Panc1 (cell line): ENCODE measurements around the gene CCNQ.

ENCODE experiments used
- POLR2AphosphoS5 ChIP-seq: IDR thresholded peaks from 2 replicates; pipeline ENCODE4 v1.6.1; 2012; ENCODE audit warnings: mild to moderate bottlenecking, low read depth, low read length, moderate library complexity
- REST ChIP-seq, 2 experiments: IDR thresholded peaks; 2 replicates each; pipeline ENCODE4 v1.6.1; 2011 to 2012; ENCODE audit warnings: low read depth in 2 of 2, control low read depth in 1 of 2, low read length in 1 of 2, mild to moderate bottlenecking in 1 of 2, moderate library complexity in 1 of 2; ENCODE audit not compliant: insufficient read depth in 1 of 2
- TF ChIP-seq, protein P1 (sequence below): fragments of 450-650 bp; IDR thresholded peaks from 2 replicates; pipeline ENCODE4 v1.5.1; 2017; ENCODE audit warnings: mild to moderate bottlenecking

DNA sequence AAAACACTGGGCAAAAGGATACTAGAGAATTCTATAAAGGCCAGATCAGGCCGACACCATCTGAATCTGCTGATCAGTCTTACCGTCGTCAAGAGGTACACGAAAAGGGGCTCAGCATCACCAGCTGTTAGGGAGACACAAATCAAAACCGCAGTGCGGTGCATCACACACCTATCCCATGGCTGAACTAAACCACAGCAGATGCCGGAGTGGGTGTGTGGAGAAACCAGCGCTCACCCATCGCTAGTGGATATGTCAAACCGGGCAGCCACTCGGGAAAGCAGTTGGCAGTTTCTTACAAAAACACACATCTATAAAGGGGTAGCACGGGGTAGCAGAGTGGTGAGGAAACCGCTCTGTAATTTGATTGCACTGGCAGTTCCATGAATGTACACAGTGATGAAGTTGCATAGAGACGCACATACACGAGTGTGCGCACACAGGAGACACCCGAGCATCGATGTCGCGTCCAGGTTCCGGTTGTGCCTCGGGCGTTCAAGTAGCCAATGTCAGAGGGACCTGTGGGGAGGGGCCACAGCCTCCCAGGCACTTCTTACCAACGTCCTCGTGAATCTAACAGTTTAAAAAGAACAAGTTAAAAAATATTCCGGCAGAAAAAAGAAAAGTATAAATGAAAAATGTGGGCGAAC is 23.1 kb upstream of the CCNQ start:
- TF ChIP-seq, protein P1, sequence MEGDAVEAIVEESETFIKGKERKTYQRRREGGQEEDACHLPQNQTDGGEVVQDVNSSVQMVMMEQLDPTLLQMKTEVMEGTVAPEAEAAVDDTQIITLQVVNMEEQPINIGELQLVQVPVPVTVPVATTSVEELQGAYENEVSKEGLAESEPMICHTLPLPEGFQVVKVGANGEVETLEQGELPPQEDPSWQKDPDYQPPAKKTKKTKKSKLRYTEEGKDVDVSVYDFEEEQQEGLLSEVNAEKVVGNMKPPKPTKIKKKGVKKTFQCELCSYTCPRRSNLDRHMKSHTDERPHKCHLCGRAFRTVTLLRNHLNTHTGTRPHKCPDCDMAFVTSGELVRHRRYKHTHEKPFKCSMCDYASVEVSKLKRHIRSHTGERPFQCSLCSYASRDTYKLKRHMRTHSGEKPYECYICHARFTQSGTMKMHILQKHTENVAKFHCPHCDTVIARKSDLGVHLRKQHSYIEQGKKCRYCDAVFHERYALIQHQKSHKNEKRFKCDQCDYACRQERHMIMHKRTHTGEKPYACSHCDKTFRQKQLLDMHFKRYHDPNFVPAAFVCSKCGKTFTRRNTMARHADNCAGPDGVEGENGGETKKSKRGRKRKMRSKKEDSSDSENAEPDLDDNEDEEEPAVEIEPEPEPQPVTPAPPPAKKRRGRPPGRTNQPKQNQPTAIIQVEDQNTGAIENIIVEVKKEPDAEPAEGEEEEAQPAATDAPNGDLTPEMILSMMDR = no peak
- TF ChIP-seq REST (IDR thresholded peaks at IDR 0.05; ENCODE audit: insufficient read depth in 1 of 2, low read depth in 2 of 2, low read length in 1 of 2) = no peak
- TF ChIP-seq POLR2AphosphoS5 = no peak
